Measurements from ENCODE around the gene FANCC.
A peak's percentile ranks its signal among the peaks of the same experiment; 100 is the strongest.
"Not testable (repeated sequence)": the region's sequence is repeated elsewhere in the genome, so short reads cannot be mapped to it uniquely, and the experiment has no call there.

FANCC gene

GRCh38 chr9:95282332-95282731 is 35.2 kb downstream of the FANCC start:
- DNase-seq: no peak

GRCh38 chr9:95280745-95281144 is 36.8 kb downstream of the FANCC start:
- DNase-seq: no peak

- DNase-seq: no peak
These were observed 40.0 kb downstream of the FANCC start for GRCh38 chr9:95277509-95277908.

- no peak for DNase-seq
These were observed 41.0 kb downstream of the FANCC start for GRCh38 chr9:95276395-95276954.

- not testable (repeated sequence) for DNase-seq
These were observed 43.3 kb downstream of the FANCC start for GRCh38 chr9:95274160-95274559.

GRCh38 chr9:95273369-95274022 is 44.0 kb downstream of the FANCC start:
- no peak for DNase-seq

- no peak for DNase-seq
These were observed 44.7 kb downstream of the FANCC start for GRCh38 chr9:95272830-95273229.

GRCh38 chr9:95270790-95271189 is 46.7 kb downstream of the FANCC start:
- DNase-seq: no peak

GRCh38 chr9:95269803-95270773 is 47.4 kb downstream of the FANCC start:
- peak; percentile 8 for DNase-seq

GRCh38 chr9:95268681-95269080 is 48.8 kb downstream of the FANCC start:
- DNase-seq: peak; percentile 28

- no peak for DNase-seq
These were observed 50.9 kb downstream of the FANCC start for GRCh38 chr9:95266649-95267048.

- DNase-seq: no peak
These were observed 51.5 kb downstream of the FANCC start for GRCh38 chr9:95265960-95266359.

GRCh38 chr9:95264954-95265615 is 52.4 kb downstream of the FANCC start:
- DNase-seq: peak; percentile 44

- no peak for DNase-seq
These were observed 55.6 kb downstream of the FANCC start for GRCh38 chr9:95261890-95262289.

GRCh38 chr9:95250462-95251221 is 66.9 kb downstream of the FANCC start:
- DNase-seq: peak; percentile 10

GRCh38 chr9:95249986-95250385 is 67.5 kb downstream of the FANCC start:
- DNase-seq: no peak

- DNase-seq: no peak
These were observed 71.0 kb downstream of the FANCC start for GRCh38 chr9:95246547-95246946.

GRCh38 chr9:95242613-95243012 is 74.9 kb downstream of the FANCC start:
- no peak for DNase-seq

- DNase-seq: no peak
These were observed 78.4 kb downstream of the FANCC start for GRCh38 chr9:95239071-95239470.

- no peak for DNase-seq
These were observed 80.2 kb downstream of the FANCC start for GRCh38 chr9:95237336-95237735.

- no peak for DNase-seq
These were observed 87.5 kb downstream of the FANCC start for GRCh38 chr9:95230046-95230445.

All from fibroblast of skin of abdomen (primary cell).